ENCODE measurements around the gene CAPZA3. TPM values are rescaled to one million over a fixed set of nuclear protein-coding genes. Genes with fewer than 3 reads are reported as not detected.

CAPZA3 gene
- total and polyA plus RNA-seq, 2 experiments from 2014 or later, result not detected

- Histone ChIP-seq H3K9me2 (ENCODE audit: insufficient read depth) (no peaks in the 10 kb centered on the region), H3K36me3 (ENCODE audit: insufficient read depth) (no peaks in the 10 kb centered on the region), H3K79me2 (replicated peaks; ENCODE audit: insufficient read depth) (no peaks in the 10 kb centered on the region), H3K27ac (ENCODE audit: low read depth) (no peak overlapping the region), H3K27me3 (ENCODE audit: insufficient read depth) (no peaks in the 10 kb centered on the region), H3K4me3 (no peak overlapping the region), H3F3A (replicated peaks; ENCODE audit: low read depth) (no peaks in the 10 kb centered on the region), H2AFZ (no peak overlapping the region), H4K20me1 (replicated peaks; ENCODE audit: insufficient read depth) (no peaks in the 10 kb centered on the region), H3K4me2 (no peak overlapping the region), H3K4me1 (ENCODE audit: insufficient read depth) (no peaks in the 10 kb centered on the region)
- no peak overlapping the region for H3K27ac Mint-ChIP-seq
- peaks cover 4% of the 10 kb centered on the region; the same call in 2 of the 3 replicates for H3K36me3 Mint-ChIP-seq (ENCODE audit: low read depth)
- DNase-seq (ENCODE audit: low spot score) (peak; percentile 26), ATAC-seq (no peak)
- H3K4me3 Mint-ChIP-seq, result no peak overlapping the region
- no peak for TF ChIP-seq ZNF462 (CRISPR knock-in tag; IDR thresholded peaks at IDR 0.05)
- no peak for TF ChIP-seq CREB1 (CRISPR knock-in tag; IDR thresholded peaks at IDR 0.05; ENCODE audit: low read depth)
- TF ChIP-seq REST (IDR thresholded peaks at IDR 0.05; ENCODE audit: unreplicated experiment), result no peak
- TF ChIP-seq STAT1 (IDR thresholded peaks at IDR 0.05; ENCODE audit: unreplicated experiment), result no peak
- TF ChIP-seq POLR2AphosphoS5 (IDR thresholded peaks at IDR 0.05; ENCODE audit: low read depth), result no peak
- TF ChIP-seq CTCF (conservative IDR thresholded peaks at IDR 0.05; ENCODE audit: low read depth in 2 of 2), result no peak
- no peak for TF ChIP-seq ETS1 (IDR thresholded peaks at IDR 0.05)
- no peak for TF ChIP-seq ZNF114 (CRISPR knock-in tag; IDR thresholded peaks at IDR 0.05)
- TF ChIP-seq EZH2 (IDR thresholded peaks at IDR 0.05; ENCODE audit: low read depth, unreplicated experiment), result no peak
- no peaks in the 10 kb centered on the region for H3K27me3 Mint-ChIP-seq (ENCODE audit: insufficient read depth, low read depth, poor library complexity)
- peaks cover 4% of the 10 kb centered on the region for H3K4me1 Mint-ChIP-seq
- peaks cover 4% of the 10 kb centered on the region for H3K9me3 Mint-ChIP-seq
These were observed 34.0 kb upstream of the CAPZA3 start for GRCh38 chr12:18703911-18704310.
